GM12892 (cell line): ENCODE results near the gene HSPA12B.

Experiments used
- POLR2A ChIP-seq: IDR thresholded peaks from 2 replicates; pipeline ENCODE4 v1.6.1; 2011; ENCODE audit warnings: low read depth, low read length, control low read depth
- POLR2AphosphoS5 ChIP-seq: IDR thresholded peaks from 2 replicates; pipeline ENCODE4 v1.6.1; 2011; ENCODE audit warnings: low read depth, low read length, control low read depth
- TAF1 ChIP-seq: IDR thresholded peaks from 2 replicates; pipeline ENCODE4 v1.6.1; 2011; ENCODE audit warnings: low read depth, mild to moderate bottlenecking, control low read depth, low read length, borderline replicate concordance

DNA sequence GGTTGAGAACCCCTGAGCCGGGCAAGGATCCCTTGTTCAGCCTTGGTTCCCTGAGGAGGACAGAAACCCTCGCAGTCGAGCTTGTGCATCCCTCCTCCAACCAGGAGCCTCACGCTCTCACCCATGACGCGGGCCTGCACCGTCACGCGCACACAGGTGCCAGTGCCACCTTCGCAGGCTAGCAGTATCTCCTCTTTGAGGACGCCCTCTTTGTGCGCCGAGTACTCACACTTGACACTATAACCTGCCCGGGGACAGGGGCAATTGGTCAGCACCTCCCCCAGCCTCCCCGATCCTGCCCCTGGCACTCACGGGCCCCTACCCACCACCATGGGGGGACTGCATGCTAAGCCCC is 21.8 kb downstream of the HSPA12B start:
- TF ChIP-seq POLR2AphosphoS5 (no peak), POLR2A (no peak), TAF1 (no peak)
